HG02973 (cell line): ENCODE measurements around the gene BRD9.
"Not testable (repeated sequence)": the region's sequence is repeated elsewhere in the genome, so short reads cannot be mapped to it uniquely, and the experiment has no call there.

Experiments
- ATAC-seq: cut with Tn5 transposase; IDR thresholded peaks from one replicate; pipeline ENCODE4 v1.9.1; 2021; ENCODE audit warnings: moderate library complexity; ENCODE audit not compliant: unreplicated experiment

Gene BRD9

DNA sequence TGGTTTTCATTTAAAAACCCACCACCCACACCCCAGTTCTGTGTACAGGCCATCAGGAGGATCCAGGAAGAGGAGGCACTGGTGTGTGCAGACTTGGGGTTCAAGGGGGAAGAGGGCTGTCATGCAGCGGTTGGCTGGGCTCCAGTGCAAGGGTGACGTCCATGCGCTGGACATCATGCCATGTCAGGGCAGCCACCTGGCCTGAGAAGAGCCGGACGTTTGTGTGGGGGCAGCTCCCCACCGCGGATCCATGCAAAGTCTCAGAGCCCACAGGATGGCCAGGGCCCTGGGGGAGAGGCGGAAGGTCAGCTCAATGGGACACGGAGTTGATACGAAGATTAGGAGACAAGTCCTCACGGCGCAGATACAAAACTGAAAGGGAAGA is 11.1 kb downstream of the BRD9 start:
- no peak for ATAC-seq

DNA sequence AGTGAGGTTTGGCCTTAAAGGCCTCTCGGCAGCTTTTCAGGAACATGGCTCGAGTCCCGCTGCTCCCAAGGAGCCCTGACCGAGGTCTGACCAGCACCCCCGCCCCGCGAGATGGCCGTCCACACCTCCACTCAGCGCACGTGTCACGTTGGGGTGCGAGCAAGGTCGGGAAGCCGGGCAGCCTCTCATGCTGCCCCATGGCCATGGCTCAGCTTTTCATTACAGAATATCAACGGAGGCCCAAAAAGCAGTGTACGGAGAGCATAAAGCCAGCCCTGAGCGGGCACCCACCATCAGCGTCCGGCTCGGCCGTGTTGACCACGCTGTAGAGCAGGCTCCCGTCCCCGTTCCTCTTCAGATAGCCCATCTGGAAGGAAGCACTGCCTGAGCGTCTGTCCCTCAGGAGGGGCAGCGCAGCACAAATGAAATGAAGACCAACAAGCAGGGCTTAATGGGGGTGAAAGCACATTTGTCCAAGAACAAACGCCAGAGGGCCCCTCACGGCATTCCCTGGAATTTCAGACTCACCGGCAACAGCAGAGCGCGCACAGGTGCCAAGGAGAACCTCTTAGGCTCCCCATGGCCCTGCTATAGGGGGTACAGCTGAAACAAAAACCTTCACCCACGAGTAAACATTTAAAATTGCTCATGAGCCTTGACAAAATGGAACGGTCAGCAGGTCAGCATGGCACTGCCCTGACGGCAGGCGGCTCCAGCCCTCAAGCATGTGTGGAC is 11.6 kb downstream of the BRD9 start:
- ATAC-seq: no peak

- ATAC-seq: not testable (repeated sequence)
These were observed 13.9 kb downstream of the BRD9 start for GRCh38 chr5:878677-879076.

- no peak for ATAC-seq
These were observed 14.5 kb downstream of the BRD9 start for GRCh38 chr5:878125-878524.

- no peak for ATAC-seq
These were observed 15.9 kb downstream of the BRD9 start for GRCh38 chr5:876398-877365.

DNA sequence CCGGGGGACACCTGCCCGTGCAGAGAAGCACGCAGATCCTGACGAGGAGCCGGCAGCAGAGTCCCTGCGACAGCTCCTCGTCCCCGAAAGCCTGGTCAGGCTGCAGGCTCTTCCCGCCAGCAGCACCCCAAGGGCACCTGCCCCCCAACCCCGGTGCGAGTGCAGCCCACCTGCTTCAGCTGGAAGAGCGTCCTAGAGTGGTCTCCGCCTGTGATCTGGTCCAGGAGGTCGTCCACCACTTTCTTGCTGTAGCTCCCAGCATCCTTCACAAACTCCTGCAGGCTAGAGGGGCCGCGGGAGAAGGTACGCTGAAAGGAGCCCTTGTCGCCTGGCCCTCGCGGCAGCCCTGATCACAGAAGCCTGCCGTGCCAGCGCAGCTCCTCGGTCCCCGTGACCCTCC is 16.7 kb downstream of the BRD9 start:
- ATAC-seq: no peak

- ATAC-seq: no peak
These were observed 19.3 kb downstream of the BRD9 start for GRCh38 chr5:873328-873727.

DNA sequence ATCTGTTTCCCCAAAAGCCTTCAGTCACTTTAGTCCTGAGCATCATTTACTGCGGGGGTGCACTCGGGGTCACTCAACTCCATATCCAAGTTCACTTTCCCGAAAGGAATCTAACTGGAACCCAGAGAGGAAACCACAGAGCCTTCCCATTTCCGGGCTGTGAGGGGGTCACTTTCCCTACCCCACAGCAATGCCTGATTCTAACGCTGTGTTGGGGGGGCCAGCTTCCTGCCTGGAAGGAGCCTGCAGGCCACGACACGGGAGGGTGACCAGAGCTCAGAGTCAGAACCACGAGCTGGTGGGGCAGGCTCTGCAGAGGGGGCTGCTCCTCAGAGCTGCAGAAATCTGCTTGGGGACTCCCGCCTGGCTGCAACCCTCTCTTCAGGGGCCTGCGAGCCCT is 20.3 kb downstream of the BRD9 start:
- ATAC-seq: no peak

DNA sequence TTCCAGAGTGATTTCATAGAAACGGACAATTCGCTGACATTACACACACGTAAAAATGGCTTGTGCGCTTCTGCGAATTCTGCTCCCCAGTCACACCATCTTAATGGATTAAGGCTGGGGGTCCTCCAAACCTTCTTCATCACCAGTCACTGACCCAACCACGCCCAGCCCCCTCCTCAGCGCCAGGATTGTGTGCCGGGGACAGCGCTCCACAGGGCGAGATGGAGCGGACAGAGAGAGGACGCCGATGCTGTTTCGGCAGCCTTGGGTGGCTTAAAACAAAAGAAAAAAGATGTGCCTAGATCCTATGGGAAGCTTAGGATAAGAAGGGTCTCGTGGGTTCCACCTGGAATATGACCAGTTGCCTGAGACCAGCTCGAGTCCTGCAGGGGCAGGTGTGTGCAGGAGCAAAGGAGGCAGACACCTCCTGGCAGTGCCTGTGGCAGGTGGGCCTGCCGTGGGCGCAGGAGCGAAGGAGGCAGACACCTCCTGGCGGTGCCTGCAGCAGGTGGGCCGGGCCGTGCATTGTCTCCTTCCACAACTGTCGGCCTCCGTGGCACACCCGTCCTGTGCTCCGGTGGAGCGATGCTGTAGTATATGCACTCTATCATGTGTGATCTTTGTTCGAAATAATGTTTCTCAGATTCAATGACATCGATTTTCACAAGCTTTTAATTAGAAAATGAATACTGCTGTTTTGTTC is 20.9 kb downstream of the BRD9 start:
- no peak for ATAC-seq

DNA sequence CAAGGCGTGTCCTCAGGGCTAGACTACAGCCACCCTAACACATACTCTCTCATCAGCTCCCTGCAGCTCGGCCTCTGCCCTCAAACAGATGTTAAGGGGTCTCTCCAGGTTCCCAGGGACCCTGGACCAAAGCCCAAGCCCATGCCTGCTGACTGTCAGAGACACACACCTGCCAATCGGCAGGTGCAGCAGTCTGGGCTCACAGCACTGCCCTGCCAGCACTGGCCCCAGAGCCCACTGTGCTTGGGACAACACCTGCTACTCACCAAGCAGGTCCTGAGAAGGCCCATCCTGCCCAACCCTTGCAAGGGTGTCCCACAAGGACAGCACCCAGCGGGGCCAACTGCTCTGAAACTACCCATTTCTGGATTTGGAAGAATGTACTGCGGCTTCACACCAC is 21.6 kb downstream of the BRD9 start:
- ATAC-seq: no peak

DNA sequence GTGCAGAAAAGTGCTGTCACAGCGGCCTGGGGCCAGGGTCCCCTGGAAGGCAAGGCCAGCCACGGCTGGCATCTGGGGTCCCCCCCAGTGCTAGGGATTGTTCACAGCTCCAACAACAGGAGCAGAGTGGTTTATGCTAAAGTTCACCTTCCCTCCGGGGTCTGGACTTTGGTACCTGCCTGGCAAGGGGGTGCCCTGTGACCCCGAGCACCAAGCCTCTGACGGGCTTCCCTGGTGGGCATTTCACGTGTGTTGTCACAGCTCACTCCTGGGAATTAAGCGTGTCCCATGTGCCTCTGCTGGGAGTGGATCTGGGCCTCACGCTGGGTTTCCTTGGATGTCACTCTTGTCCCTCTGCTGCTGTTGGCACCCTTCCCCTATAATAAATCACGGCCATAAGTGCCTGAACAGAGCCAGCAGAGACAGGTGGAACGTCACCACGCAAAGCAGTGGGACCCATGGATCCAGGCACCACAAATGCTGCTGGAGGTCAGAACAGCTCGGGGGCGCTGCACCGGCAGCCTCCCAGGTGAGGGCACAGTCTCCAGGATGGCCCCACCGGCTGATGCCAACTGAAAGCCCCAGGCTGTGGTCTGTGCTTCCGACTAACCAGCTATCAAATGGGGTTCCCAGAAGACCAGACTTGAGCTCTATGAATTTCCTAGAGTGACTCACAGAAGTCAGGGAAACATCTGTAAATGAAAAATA is 24.0 kb downstream of the BRD9 start:
- ATAC-seq: no peak

DNA sequence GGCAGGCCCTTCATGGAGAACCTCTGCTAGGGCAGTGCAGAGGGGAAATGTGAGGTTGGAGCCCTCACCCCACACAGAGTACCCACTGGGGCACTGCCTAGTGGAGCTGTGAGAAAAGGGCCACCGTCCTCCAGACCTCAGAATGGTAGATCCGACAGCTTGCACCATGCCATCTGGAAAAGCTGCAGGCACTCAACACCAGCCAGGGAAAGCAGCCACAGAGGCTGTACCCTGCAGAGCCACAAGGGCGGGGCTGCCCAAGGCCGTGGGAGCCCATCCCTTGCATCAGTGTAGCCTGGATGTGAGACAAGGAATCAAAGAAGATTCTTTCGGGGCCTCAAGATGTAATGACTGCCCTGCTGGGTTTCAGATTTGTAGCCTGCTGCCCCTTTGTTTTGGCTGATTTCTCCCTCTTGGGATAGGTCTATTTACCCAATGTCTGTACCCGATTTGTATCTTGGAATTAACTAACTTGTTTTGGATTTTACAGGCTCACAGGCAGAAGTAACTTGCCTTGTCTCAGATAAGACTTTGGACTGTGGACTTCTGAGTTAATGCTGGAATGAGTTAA is 25.2 kb downstream of the BRD9 start:
- no peak for ATAC-seq

GRCh38 chr5:865771-866170 is 26.8 kb downstream of the BRD9 start:
- no peak for ATAC-seq

DNA sequence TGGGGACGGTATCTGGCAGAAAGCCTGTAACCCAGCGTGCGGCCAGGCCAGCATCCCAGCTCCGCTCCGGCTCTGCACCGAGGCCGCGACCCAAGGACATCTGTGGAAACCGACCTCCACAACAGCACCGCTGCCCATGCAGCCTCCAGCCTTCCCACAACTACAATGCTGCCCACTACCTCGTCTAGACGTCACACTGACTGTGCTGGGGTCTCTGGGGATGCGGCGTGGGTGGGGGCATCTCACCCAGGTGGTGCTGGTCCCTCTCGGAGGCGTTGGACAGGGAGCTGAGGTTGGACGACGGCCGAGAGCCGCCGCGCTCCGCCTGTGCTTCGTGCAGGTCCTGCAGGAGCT is 27.5 kb downstream of the BRD9 start:
- no peak for ATAC-seq

DNA sequence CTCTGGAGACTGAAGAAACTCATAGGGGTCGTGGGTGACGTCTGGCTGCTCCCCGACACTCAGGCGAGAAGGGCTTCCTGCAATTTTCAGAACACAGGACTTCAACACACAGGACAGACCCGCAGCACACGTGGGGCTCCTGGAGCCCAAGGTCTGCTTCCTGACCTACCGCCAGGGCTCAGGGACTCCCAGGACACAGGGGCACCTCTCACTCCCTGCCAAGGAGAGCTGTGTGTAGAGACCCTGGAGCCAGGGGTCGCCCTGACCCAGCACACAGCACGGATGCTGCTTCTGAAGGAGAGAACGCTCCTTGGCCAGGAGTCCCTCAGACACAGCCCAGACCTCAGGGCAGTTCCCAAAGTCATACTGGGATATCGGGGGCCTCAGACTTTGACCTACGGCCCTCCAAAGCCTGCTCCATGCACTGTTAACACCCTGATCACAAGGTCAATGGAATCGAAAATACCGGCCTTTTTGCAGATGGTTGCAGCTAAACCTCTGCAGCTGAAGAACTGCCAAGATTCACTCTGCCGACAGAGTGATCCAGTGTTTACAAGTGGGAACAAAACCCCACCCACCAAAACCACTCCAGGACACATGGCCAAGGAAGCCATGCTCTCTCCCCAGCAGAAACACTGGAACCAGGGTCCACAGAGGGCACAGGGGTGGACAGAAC is 28.0 kb downstream of the BRD9 start:
- ATAC-seq: no peak

- ATAC-seq: no peak
These were observed 29.3 kb downstream of the BRD9 start for GRCh38 chr5:863244-863805.

- no peak for ATAC-seq
These were observed 30.0 kb downstream of the BRD9 start for GRCh38 chr5:862367-863243.

DNA sequence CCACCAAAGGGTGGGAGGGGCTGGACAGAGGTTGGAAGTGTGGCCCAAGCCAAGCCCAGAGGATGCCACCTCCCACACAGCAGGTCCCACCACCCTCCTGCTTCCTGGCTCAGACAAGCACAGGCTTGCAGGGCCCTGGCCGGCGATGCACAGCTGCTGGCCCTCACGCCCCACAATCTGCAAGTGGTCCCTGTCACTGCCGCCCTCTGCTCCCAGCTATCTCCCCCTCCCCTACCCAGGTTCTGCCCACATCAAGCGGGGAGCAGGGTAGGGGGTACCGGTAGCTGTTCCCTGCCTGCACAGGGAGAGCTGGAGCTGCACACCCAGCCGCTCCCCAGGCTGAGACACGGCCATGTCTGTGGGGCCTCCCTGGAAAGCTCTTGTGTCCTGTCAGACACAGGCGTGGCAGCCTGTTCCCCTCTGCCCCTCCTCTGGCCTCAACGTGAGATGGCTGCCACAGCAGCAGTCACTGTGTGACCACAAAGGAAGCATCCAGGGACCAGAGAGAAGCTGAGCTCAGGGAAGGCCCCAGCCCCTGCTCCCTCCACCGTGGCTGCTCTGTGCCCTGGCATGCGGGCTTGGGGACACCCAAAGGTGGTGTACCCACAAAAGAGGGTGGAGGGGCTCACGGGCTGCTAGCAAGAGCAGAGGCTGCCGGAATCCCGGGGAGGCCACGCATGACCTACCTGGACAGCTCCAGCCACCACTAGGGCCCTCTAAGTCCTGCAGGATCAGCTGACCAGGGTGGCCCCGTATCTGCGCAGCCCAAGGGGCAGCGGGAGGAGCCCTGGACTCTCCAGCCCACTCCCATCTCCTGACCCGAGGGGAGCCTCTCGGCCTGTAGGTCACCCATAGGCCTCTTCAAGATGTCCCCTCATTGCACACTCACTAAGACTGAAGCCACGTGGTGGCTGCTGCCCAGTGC is 30.9 kb downstream of the BRD9 start:
- ATAC-seq: no peak
